H54 (cell line): ENCODE results near the gene NIPBL.
"Not testable (repeated sequence)": the region's sequence is repeated elsewhere in the genome, so short reads cannot be mapped to it uniquely, and the experiment has no call there.

Experiments used
- DNase-seq: peaks from one replicate; pipeline ENCODE4 v3.0.0; 2011; ENCODE audit warnings: low spot score, mixed read lengths; ENCODE audit not compliant: insufficient read length
- FAIRE-seq: peaks from 3 replicates; lab custom pipeline; 2011; peaks lifted over from hg19 to GRCh38; lab: Jason Lieb, UNC
- POLR2A ChIP-seq: IDR thresholded peaks from 2 replicates; pipeline ENCODE4 v1.6.1; 2011; ENCODE audit warnings: low read depth, mild to moderate bottlenecking, low read length

The NIPBL gene, protein sequence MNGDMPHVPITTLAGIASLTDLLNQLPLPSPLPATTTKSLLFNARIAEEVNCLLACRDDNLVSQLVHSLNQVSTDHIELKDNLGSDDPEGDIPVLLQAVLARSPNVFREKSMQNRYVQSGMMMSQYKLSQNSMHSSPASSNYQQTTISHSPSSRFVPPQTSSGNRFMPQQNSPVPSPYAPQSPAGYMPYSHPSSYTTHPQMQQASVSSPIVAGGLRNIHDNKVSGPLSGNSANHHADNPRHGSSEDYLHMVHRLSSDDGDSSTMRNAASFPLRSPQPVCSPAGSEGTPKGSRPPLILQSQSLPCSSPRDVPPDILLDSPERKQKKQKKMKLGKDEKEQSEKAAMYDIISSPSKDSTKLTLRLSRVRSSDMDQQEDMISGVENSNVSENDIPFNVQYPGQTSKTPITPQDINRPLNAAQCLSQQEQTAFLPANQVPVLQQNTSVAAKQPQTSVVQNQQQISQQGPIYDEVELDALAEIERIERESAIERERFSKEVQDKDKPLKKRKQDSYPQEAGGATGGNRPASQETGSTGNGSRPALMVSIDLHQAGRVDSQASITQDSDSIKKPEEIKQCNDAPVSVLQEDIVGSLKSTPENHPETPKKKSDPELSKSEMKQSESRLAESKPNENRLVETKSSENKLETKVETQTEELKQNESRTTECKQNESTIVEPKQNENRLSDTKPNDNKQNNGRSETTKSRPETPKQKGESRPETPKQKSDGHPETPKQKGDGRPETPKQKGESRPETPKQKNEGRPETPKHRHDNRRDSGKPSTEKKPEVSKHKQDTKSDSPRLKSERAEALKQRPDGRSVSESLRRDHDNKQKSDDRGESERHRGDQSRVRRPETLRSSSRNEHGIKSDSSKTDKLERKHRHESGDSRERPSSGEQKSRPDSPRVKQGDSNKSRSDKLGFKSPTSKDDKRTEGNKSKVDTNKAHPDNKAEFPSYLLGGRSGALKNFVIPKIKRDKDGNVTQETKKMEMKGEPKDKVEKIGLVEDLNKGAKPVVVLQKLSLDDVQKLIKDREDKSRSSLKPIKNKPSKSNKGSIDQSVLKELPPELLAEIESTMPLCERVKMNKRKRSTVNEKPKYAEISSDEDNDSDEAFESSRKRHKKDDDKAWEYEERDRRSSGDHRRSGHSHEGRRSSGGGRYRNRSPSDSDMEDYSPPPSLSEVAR (N-terminal part only)

DNA sequence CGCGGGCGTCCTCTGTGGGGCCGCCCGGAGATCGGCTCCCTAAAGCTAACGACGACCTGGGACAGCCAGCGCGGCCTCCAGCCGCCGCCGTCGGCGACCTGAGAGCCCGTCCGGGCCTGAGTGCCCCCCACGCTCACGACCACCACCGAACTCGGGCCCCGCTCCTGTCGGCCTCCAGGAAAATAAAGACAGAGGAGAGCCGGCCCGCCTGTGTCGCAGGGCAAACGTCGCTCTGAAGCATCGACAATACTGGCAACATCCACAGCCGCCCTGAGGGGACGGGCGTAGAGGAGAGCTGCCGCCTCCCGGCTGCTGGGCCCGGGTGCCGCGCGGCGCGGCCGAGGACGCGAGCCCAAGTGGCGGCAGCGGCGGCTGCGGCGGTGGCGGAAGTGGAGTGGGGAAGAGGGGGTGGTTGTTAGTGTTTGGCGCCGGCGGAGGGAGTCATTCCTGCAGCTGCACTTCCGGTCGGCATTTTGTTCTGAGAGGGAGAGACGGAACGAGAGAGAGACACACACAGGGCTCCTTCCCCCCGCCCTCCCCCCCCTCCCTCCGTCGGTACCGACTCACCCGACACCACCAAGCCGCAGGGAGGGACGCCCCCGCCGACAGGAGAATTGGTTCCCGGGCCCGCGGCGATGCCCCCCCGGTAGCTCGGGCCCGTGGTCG lies at the start of gene NIPBL:
Gene NIPBL, plus strand, starts transcription at position 471 of the 666 bp plus-strand sequence. CDS start 76,928 bp downstream, outside the sequence.
- DNase-seq (peak; percentile 79), FAIRE-seq (peak; percentile 73)
- peak; percentile 96 for TF ChIP-seq POLR2A

DNA sequence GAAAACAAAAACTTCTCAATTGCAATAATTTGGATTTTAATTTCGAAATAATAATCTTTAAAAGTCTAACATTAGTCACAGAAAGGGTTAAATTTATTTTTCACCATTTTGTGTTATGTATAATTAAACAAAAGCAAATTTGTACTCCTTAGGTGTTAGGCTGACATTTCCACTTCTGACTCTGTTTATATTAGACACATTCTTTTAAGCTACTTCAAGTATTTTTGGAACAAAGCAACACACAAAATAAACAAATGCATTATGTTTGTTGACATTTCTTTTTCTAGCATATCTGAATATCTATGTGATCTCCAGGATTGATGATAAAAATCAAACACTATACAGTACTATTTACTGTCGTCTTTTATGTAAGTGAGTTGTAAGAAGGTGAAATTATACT lies 44.3 kb upstream of the NIPBL start:
- DNase-seq (no peak), FAIRE-seq (peak; percentile 67)
- no peak for TF ChIP-seq POLR2A

DNA sequence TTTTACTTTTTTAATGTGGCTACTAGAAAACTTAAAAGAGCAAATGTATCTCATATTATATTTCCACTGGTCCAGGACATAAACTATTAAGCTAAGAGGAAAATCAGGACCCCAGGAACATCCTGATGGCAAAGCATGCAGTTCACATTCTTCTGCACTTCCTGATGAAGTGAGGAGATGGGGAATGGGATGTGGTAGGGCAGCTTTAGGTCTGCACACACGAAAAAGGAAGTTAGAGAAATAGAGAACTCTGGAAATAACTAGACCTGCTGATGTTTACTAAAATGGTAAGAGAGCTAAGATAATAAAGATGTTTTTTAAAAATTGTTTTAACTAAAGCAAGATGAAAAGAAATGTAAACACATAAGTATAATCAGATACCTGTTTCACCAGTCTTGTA lies 39.7 kb upstream of the NIPBL start:
- DNase-seq (no peak), FAIRE-seq (no peak)
- TF ChIP-seq POLR2A, result no peak

DNA sequence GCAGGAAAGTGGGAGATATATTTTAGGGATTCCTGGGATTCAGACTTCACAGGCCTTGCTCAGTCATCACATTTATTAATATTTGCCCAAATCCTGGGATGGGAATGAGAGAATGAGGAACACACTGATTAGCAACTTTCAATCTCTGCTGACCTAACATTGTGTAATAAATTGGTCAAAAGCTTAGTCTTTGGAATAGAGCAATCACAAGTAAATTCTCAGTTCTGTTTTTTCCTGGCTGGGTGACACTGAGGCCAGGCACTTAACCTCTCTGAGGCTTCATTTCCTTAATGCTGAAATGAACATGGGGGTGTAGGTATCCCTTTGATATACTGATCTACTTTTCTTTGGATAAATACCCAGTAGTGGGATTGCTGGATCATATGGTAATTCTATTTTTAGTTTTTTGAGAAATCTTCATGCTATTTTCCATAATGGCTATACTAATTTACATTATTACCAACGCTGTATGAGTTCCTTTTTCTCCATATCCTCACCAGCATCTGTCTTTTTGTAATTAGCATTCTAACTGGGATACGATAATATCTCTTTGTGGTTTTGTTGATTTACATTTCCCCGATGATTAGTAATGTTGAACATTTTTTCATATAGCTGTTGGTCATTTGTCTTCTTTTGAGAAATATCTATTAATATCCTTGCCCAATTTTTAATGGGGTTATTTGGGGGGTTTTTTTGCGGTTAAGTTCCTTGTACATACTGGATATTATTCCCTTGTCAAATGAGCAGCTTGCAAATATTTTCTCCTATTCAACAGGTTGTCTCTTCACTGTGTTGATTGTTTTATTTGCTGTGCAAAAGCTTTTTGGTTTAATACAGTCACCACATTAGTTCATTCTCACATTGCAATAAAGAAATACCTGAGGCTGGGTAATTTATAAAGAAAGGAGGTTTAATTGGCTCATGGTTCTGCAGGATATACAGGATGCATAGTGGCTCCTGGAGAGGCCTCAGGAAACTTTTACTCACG lies 36.8 kb upstream of the NIPBL start:
- no peak for FAIRE-seq

DNA sequence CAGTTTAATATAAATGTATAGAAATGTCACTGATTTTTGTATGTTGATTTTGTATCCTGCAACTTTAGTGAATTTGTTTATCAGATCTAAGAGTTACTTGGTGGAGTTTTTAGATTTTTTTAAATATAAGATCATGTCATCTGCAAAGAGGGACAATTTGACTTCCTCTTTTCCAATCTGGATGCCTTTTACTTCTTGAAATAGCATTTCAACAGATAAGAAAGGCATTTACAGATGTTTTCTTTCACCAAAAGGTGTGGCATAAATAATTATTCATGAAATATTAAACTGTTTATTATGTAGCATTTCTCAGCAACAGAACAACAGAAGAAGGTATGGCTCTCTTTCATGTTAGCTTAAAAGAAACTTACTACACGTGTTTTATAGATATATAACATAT lies 34.9 kb upstream of the NIPBL start:
- no peak for TF ChIP-seq POLR2A
- FAIRE-seq (no peak), DNase-seq (no peak)

More for the DNA sequence above, 36.8 kb upstream of the NIPBL start:
- DNase-seq, result no peak
- no peak for TF ChIP-seq POLR2A

DNA sequence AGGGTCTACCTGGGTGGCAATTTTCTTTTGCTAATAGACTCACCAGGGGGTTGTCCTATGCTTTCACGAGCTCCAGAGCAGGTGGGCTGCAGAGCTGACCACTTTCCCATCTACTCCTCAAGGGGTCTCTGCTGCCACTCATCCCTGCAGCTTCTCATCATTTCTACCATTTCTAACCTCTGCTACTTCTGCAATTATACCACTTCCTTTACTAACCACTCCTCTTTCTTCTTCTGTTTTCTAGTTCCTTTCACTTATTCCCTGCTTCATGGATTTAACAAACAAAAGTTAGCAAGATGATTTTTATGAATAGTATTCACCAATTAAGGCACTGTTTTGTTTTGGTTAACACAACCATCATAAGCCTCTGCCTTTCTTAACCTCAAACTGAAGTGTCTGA lies 34.5 kb upstream of the NIPBL start:
- no peak for TF ChIP-seq POLR2A
- FAIRE-seq, result no peak
- DNase-seq, result no peak

DNA sequence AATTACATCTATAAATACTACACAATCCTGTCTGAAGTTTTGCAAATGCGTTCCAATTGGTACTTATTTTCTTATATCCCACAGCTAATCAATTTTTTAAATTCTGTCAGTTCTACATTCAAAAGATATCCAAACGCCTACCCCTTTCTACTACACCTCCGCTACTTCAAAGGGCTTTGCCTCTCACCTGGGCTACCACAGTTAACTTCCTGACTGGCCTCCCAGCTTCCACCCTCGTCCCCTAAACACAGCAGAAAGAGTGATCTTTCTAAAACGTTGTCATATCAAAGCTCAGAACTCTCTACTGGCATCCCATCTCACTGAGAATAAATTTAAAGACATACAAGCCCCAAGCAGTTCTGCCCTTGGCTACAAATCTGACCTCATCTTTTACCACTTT lies 32.3 kb upstream of the NIPBL start:
- no peak for TF ChIP-seq POLR2A
- DNase-seq (no peak), FAIRE-seq (no peak)

DNA sequence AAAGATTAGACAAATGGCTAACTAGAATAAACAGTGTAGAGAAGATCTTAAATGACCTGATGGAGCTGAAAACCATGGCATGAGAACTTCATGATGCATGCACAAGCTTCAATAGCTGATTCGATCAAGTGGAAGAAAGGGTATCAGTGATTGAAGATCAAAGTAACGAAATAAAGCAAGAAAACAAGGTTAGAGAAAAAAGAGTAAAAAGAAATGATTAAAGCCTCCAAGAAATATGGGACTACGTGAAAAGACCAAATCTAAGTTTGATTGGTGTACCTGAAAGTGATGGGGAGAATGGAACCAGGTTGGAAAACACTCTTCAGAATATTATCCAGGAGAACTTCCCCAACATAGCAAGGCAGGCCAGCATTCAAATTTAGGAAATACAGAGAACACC lies 28.0 kb upstream of the NIPBL start:
- not testable (repeated sequence) for FAIRE-seq, DNase-seq

DNA sequence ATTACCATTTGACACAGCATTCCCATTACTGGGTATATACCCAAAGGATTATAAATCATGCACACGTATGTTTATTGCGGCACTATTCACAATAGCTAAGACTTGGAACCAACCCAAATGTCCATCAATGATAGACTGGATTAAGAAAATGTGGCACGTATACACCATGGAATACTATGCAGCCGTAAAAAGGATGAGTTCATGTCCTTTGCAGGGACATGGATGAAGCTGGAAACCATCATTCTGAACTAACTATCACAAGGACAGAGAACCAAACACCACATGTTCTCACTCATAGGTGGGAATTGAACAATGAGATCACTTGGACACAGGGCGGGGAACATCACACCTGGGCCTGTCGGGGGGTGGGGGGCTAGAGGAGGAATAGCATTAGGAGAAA lies 23.7 kb upstream of the NIPBL start:
- FAIRE-seq, DNase-seq: not testable (repeated sequence)

DNA sequence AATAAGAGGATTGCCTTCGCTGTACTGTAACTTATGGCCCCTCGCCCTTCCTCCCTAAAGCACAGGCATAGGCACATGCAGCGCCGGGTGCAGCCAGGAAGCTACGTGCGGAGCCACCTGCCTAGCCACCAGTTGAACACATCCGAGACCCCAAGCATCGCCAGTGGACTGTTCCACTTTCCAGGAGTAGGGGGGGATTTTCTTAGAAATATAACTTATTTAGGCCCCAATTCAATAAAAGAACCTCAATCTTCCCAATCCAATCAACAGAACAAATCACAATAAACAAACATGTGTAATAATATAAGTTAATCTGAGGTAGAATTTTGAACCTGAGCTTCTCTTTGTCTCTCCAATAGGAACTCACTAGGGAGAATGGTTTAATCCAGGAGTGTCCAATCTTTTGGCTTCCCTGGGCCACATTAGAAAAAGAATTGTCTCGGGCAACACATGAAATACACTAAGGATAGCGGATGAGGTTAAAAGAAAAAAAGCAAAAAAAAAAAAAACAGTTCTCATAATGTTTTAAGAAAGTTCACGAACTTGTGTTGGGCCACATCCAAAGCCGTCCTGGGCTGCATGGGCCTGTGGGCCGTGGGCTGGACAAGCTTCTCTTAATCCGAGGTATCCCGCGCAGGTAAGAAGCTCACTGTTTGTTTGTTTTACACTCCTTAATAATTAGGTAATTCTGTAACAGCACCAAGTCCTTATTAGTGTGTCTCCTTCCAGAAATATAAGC lies 22.0 kb upstream of the NIPBL start:
- DNase-seq, result no peak
- no peak for FAIRE-seq
- TF ChIP-seq POLR2A, result no peak

DNA sequence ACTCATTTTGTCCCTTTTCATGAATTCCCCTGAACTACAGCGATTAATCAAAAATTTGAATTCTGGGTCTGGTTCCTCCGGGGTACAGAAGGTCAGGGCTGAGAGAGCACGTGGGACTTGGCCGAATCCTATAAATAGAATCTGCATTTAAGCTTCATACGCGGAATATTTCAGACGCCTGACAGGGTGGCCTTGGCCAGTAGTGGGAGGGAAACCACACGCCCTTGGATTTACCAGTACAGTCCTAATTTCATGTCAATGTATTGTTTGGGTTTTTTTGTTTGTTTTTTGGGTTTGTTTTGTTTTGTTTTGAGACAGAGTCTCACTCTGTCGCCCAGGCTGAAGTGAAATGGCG lies 21.5 kb upstream of the NIPBL start:
- FAIRE-seq, result no peak
- TF ChIP-seq POLR2A, result no peak

DNA sequence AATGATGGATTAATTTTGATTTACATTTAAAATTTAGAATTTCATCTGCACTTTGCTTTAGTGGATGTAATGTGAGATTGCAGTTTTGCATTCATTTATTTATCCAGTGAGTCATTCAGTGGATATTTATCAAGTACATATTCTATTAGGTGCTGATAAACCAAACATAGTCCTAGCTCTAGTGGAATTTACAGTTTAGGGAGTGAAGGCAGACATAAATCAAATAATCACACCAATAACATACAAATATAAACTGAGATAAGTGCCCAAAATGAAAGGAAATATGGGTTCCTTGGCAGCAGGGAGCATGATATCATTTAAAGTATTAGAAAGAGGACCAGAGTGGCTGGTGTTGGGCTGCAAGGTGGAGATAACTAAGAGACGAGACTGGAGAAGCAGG lies 14.7 kb upstream of the NIPBL start:
- DNase-seq (no peak), FAIRE-seq (no peak)
- TF ChIP-seq POLR2A, result no peak

More for the DNA sequence above, 21.5 kb upstream of the NIPBL start:
- no peak for DNase-seq
